Gastroesophageal sphincter (tissue), 4 donors: ENCODE results near the gene MICALL2. TPM values are rescaled to one million over a fixed set of nuclear protein-coding genes. Genes with fewer than 3 reads are reported as not detected.

Source experiments
- ATAC-seq: fragments of 150-250 bp; one replicate; pipeline ENCODE4 v1.9.1; 2016; ENCODE audit warnings: mild to moderate bottlenecking, moderate library complexity
- H3K27ac ChIP-seq, 4 donors: fragments of 200-600 bp; sonication (generic) in 3 of 4; 1 replicate in 3 of 4; 2 replicates in 1 of 4; pipeline ENCODE4 v1.5.1; 2016 to 2019
- H3K27me3 ChIP-seq: fragments of 200-600 bp; sonication (generic); one replicate; pipeline ENCODE4 v1.5.1; 2019
- H3K36me3 ChIP-seq, 2 donors: fragments of 200-600 bp; sonication (generic); one replicate each; pipeline ENCODE4 v1.5.1; 2019; ENCODE audit warnings: control low read depth in 1 of 2
- H3K4me1 ChIP-seq, 3 donors: fragments of 200-600 bp; sonication (generic); 1 replicate in 2 of 3; 2 replicates in 1 of 3; pipeline ENCODE4 v1.5.1; 2016 to 2019; ENCODE audit warnings: control low read depth in 2 of 3
- H3K4me3 ChIP-seq, 2 donors: fragments of 200-600 bp; sonication (generic); one replicate each; pipeline ENCODE4 v1.5.1; 2019; ENCODE audit warnings: mild to moderate bottlenecking in 1 of 2, moderate library complexity in 1 of 2
- H3K9me3 ChIP-seq, 3 donors: fragments of 200-600 bp; sonication (generic); one replicate each; pipeline ENCODE4 v1.5.1; 2017 to 2019; ENCODE audit warnings: control low read depth in 2 of 3
- CTCF ChIP-seq, 4 experiments: fragments of 200-600 bp in 2 of 4; fragments of 450-650 bp in 2 of 4; sonication (generic) in 1 of 4; IDR thresholded peaks; one replicate each; pipeline ENCODE4 v1.5.1; 2017 to 2019; ENCODE audit warnings: antibody characterized with exemption in 4 of 4, mild to moderate bottlenecking in 2 of 4, moderate library complexity in 2 of 4
- EP300 ChIP-seq: sonication (generic); formaldehyde crosslinking; IDR thresholded peaks from one replicate; pipeline ENCODE4 v1.6.1; 2017; ENCODE audit warnings: antibody characterized with exemption, mild to moderate bottlenecking
- POLR2A ChIP-seq, 2 donors: fragments of 450-650 bp; IDR thresholded peaks; one replicate each; pipeline ENCODE4 v1.6.1; 2017; ENCODE audit warnings: antibody characterized with exemption in 2 of 2, mild to moderate bottlenecking in 2 of 2, moderate library complexity in 1 of 2
- POLR2AphosphoS5 ChIP-seq: sonication (generic); formaldehyde crosslinking; IDR thresholded peaks from one replicate; pipeline ENCODE4 v1.6.1; 2017; ENCODE audit warnings: antibody characterized with exemption
- WGBS, 2 donors: methylation state at CpG; one replicate each; pipeline ENCODE4 v1.1.5; 2018; ENCODE audit warnings: low coverage in 1 of 2; 5-methylcytosine and 5-hydroxymethylcytosine counted together
- total RNA-seq, 4 donors: library from RNA; depleted of rRNA; stranded (reverse); fragments of >200 nt; gene quantifications; one replicate each; pipeline ENCODE4 v1.1.0, GENCODE V29; 2016

Gene MICALL2
- total RNA-seq, 4 donors from 2014 or later = 6.6 to 19.5 (median 15.0) TPM

DNA sequence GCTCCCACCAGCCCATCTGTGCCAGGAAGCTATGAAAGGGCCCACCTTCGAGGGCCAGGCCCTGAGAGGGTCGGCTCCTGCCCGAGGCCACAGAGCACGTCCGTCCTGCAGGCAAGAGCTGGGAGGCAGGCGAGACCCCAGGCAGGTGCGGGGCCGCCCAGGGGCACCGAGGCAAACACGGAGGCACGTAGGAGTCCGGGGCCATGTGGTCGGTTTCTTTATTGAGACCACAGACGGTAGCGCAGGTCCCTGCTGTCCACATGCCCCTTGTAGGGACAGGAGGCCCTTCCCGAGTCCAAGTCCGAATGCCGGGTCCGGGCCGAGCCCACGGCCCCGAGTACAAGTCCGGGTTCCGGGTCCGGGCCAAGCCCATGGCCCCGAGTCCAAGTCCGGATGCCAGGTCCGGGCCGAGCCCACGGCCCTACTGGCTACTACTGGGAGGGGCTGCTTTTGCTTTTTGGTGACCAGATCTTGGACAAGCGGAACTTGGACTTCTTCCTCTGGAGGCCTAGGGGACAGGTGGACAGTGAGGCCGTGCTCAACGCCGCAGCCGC, 25.0 kb downstream of the MICALL2 start:
- peaks cover 43% of the 10 kb centered on the region for H3K27me3 ChIP-seq
- H3K36me3 ChIP-seq = peaks cover 0 to 31% of the 10 kb centered on the region in 2 donors
- no peak for ATAC-seq
- no peak overlapping the region for H3K27ac ChIP-seq
- H3K4me3 ChIP-seq = no peak overlapping the region
- no CpG with 5 or more reads among the region's 35 CpGs for WGBS, 2 donors
- TF ChIP-seq CTCF (IDR thresholded peaks at IDR 0.05) (no peak), EP300 (no peak), POLR2AphosphoS5 (no peak), POLR2A (IDR thresholded peaks at IDR 0.05) (no peak)
- H3K9me3 ChIP-seq = no peaks in the 10 kb centered on the region
- H3K4me1 ChIP-seq = peaks cover 0 to 14% (median 5%) of the 10 kb centered on the region in 3 donors

GRCh38 chr7:1433128-1433920, 25.9 kb downstream of the MICALL2 start:
- no peaks in the 10 kb centered on the region for H3K9me3 ChIP-seq
- WGBS, 2 donors = 60% methylated on average over 1 of the region's 25 CpGs; no CpG with 5 or more reads in 1 of the 2 donors
- TF ChIP-seq POLR2A (IDR thresholded peaks at IDR 0.05) (no peak), POLR2AphosphoS5 (no peak), EP300 (no peak), CTCF (IDR thresholded peaks at IDR 0.05) (no peak)
- H3K27ac ChIP-seq = no peak overlapping the region
- no peak for ATAC-seq
- peaks cover 0 to 14% (median 5%) of the 10 kb centered on the region in 3 donors for H3K4me1 ChIP-seq
- H3K27me3 ChIP-seq = peaks cover 51% of the 10 kb centered on the region
- peaks cover 0 to 23% of the 10 kb centered on the region in 2 donors for H3K36me3 ChIP-seq
- H3K4me3 ChIP-seq = no peak overlapping the region

GRCh38 chr7:1432411-1433082, 26.7 kb downstream of the MICALL2 start:
- no peak overlapping the region for H3K4me3 ChIP-seq
- peaks cover 52% of the 10 kb centered on the region for H3K27me3 ChIP-seq
- TF ChIP-seq POLR2A (IDR thresholded peaks at IDR 0.05) (no peak), CTCF (IDR thresholded peaks at IDR 0.05) (peak in 3 of 4 experiments; percentile 86 to 97 (median 92)), POLR2AphosphoS5 (no peak)
- peaks cover 0 to 14% (median 5%) of the 10 kb centered on the region in 3 donors for H3K4me1 ChIP-seq
- H3K27ac ChIP-seq = no peak overlapping the region
- peaks cover 0 to 15% of the 10 kb centered on the region in 2 donors for H3K36me3 ChIP-seq
- ATAC-seq = peak; percentile 73
- 0 to 16% methylated on average over 1 to 7 of the region's 30 CpGs for WGBS, 2 donors
- H3K9me3 ChIP-seq = no peaks in the 10 kb centered on the region

DNA sequence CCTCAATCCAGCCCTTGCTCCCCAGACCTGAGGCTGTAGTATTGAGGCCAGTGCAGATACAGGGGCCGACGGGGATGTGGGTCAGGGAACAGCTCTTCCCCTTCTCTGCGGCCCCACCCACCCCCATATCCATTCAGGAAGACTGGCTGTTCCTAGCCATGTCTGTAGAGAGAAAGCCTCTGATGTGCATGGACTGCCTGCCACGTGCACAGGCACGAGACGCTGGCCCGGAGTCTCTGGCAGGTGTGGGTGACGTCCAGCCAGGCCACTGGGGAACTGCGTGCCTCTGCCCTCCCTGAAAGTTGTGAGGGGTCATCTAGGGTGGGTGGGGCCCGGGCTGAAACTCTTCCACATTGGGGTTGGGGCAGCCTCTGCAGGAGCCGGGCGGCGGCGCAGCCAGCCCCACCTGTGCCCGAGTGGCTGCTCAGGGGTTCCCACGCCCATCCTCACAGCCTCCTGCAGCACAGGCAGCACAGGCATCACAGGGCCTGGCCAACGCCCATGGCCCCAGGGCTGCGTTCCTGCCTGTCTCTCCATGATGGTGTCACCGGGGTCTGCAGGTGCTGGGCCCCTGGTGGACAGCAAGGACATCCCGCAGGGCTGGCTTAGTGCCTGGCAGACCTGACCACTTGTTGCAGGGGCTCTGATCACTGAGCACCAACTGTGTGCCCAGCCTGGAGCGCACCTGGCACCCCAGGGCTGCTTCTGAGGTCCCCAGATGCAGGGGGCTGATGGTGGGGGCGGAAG, 27.5 kb downstream of the MICALL2 start:
- H3K36me3 ChIP-seq = peaks cover 0 to 8% of the 10 kb centered on the region in 2 donors
- H3K9me3 ChIP-seq = no peaks in the 10 kb centered on the region
- H3K4me3 ChIP-seq = no peak overlapping the region
- TF ChIP-seq CTCF (IDR thresholded peaks at IDR 0.05) (no peak), POLR2AphosphoS5 (no peak), EP300 (no peak), POLR2A (IDR thresholded peaks at IDR 0.05) (no peak)
- no CpG with 5 or more reads among the region's 22 CpGs for WGBS, 2 donors
- ATAC-seq = no peak
- H3K27me3 ChIP-seq = peaks cover 59% of the 10 kb centered on the region
- no peak overlapping the region for H3K27ac ChIP-seq
- H3K4me1 ChIP-seq = peaks cover 0 to 14% (median 5%) of the 10 kb centered on the region in 3 donors
